Endodermal cell (in vitro differentiated cells): ENCODE data around the gene KLRC1. TPM values are rescaled to one million over a fixed set of nuclear protein-coding genes. Genes with fewer than 3 reads are reported as not detected.

ENCODE experiments used
- DNase-seq: peaks from one replicate; pipeline ENCODE4 v3.0.0-alpha.2; 2017
- H3K27ac ChIP-seq: 2 replicates; pipeline ENCODE4 v1.5.1; 2013; ENCODE audit warnings: mild to moderate bottlenecking, low read depth, low read length, moderate library complexity
- H3K27me3 ChIP-seq: 2 replicates; pipeline ENCODE4 v1.6.1; 2013; ENCODE audit warnings: mild to moderate bottlenecking, low read length, moderate library complexity; ENCODE audit not compliant: insufficient read depth, control insufficient read depth, poor library complexity, severe bottlenecking
- H3K36me3 ChIP-seq: 2 replicates; pipeline ENCODE4 v1.7.0; 2013; ENCODE audit warnings: mild to moderate bottlenecking, low read length, moderate library complexity; ENCODE audit not compliant: control insufficient read depth, insufficient read depth
- H3K4me1 ChIP-seq: one replicate; pipeline ENCODE4 v1.7.0; 2013; ENCODE audit warnings: low read length; ENCODE audit not compliant: control insufficient read depth, insufficient read depth
- H3K4me3 ChIP-seq: 2 replicates; pipeline ENCODE4 v1.5.1; 2013; ENCODE audit warnings: mild to moderate bottlenecking, low read length, moderate library complexity
- H3K9ac ChIP-seq: 2 replicates; pipeline ENCODE4 v1.6.1; 2013; ENCODE audit warnings: mild to moderate bottlenecking, low read length, moderate library complexity; ENCODE audit not compliant: poor library complexity, severe bottlenecking; ENCODE audit errors: extremely low read depth
- H3K9me3 ChIP-seq: 2 replicates; pipeline ENCODE4 v1.6.1; 2013; ENCODE audit warnings: mild to moderate bottlenecking, low read length, moderate library complexity; ENCODE audit not compliant: control insufficient read depth
- H3K27ac Mint-ChIP-seq: 2 replicates; pipeline ENCODE4 v1.8.0; 2020; ENCODE audit warnings: mixed read lengths
- H3K27me3 Mint-ChIP-seq: 2 replicates; pipeline ENCODE4 v1.8.0; 2021; ENCODE audit warnings: mild to moderate bottlenecking, mixed read lengths; ENCODE audit not compliant: insufficient read depth
- H3K36me3 Mint-ChIP-seq: 2 replicates; pipeline ENCODE4 v1.8.0; 2020; ENCODE audit warnings: low read depth, mixed read lengths
- H3K4me1 Mint-ChIP-seq: 2 replicates; pipeline ENCODE4 v1.8.0; 2020; ENCODE audit warnings: mixed read lengths
- H3K4me3 Mint-ChIP-seq: 2 replicates; pipeline ENCODE4 v1.8.0; 2020; ENCODE audit warnings: mild to moderate bottlenecking, moderate library complexity, mixed read lengths
- H3K9me3 Mint-ChIP-seq: 2 replicates; pipeline ENCODE4 v1.8.0; 2020; ENCODE audit warnings: mild to moderate bottlenecking, mixed read lengths
- CTCF ChIP-seq: fragments of 200-600 bp; sonication (generic); conservative IDR thresholded peaks from 2 replicates; pipeline ENCODE4 v1.5.0; 2021; ENCODE audit warnings: antibody characterized with exemption, mild to moderate bottlenecking
- WGBS, 2 experiments: methylation state at CpG; one replicate each; pipeline versions ENCODE4 v1.1.5 to v1.1.7; 2013; ENCODE audit warnings: missing lambda C conversion rate in 2 of 2, mixed read lengths in 1 of 2; ENCODE audit not compliant: insufficient coverage in 1 of 2, insufficient read length in 1 of 2; 5-methylcytosine and 5-hydroxymethylcytosine counted together
- total RNA-seq, 2 donors: library from RNA; stranded (reverse); fragmentation: NEBNext Ultra II Directional in 1 of 2; extraction: Animal tissue kit (Norgen Biotek cat#: 25700) in 1 of 2; gene quantifications; 2 replicates in 1 of 2; 3 replicates in 1 of 2; pipeline ENCODE4 v1.2.1, GENCODE V29; 2021

KLRC1 gene
- total RNA-seq, 2 donors from 2014 or later: not detected

- H3K9ac ChIP-seq: no peak overlapping the region
- no peak overlapping the region for H3K4me3 ChIP-seq
- Mint-ChIP-seq H3K4me1 (peaks cover 9% of the 10 kb centered on the region), H3K36me3 (no peaks in the 10 kb centered on the region), H3K4me3 (no peak overlapping the region), H3K27me3 (no peaks in the 10 kb centered on the region), H3K27ac (no peak overlapping the region), H3K9me3 (peaks cover 6% of the 10 kb centered on the region)
- no peaks in the 10 kb centered on the region for H3K4me1 ChIP-seq
- DNase-seq: no peak
- WGBS, 2 experiments: 76 to 93% methylated on average over 2 to 4 of the region's 5 CpGs
- peaks cover 6% of the 10 kb centered on the region for H3K9me3 ChIP-seq
- no peaks in the 10 kb centered on the region for H3K36me3 ChIP-seq
- H3K27me3 ChIP-seq: no peaks in the 10 kb centered on the region
- H3K27ac ChIP-seq: no peak overlapping the region
- no peak for TF ChIP-seq CTCF
These were observed 47.9 kb downstream of the KLRC1 start for GRCh38 chr12:10405294-10405693.

GRCh38 chr12:10404798-10405197, 48.4 kb downstream of the KLRC1 start:
- H3K27me3 ChIP-seq: no peaks in the 10 kb centered on the region
- H3K4me1 Mint-ChIP-seq: peaks cover 9% of the 10 kb centered on the region
- H3K4me1 ChIP-seq: no peaks in the 10 kb centered on the region
- no peaks in the 10 kb centered on the region for H3K36me3 Mint-ChIP-seq
- peaks cover 6% of the 10 kb centered on the region for H3K9me3 ChIP-seq
- no peak overlapping the region for H3K27ac ChIP-seq
- H3K27me3 Mint-ChIP-seq: no peaks in the 10 kb centered on the region
- peaks cover 6% of the 10 kb centered on the region for H3K9me3 Mint-ChIP-seq
- H3K27ac Mint-ChIP-seq: no peak overlapping the region
- no peak for TF ChIP-seq CTCF
- no peaks in the 10 kb centered on the region for H3K36me3 ChIP-seq
- no peak overlapping the region for H3K4me3 ChIP-seq
- no peak for DNase-seq
- no peak overlapping the region for H3K9ac ChIP-seq
- no peak overlapping the region for H3K4me3 Mint-ChIP-seq

- H3K27ac ChIP-seq: no peak overlapping the region
- H3K36me3 ChIP-seq: no peaks in the 10 kb centered on the region
- Mint-ChIP-seq H3K27ac (no peak overlapping the region), H3K36me3 (no peaks in the 10 kb centered on the region), H3K4me3 (no peak overlapping the region), H3K27me3 (no peaks in the 10 kb centered on the region), H3K9me3 (peaks cover 6% of the 10 kb centered on the region), H3K4me1 (peaks cover 5% of the 10 kb centered on the region)
- TF ChIP-seq CTCF: no peak
- no peaks in the 10 kb centered on the region for H3K27me3 ChIP-seq
- no peak for DNase-seq
- H3K4me1 ChIP-seq: no peaks in the 10 kb centered on the region
- H3K4me3 ChIP-seq: no peak overlapping the region
- H3K9me3 ChIP-seq: peaks cover 6% of the 10 kb centered on the region
- no peak overlapping the region for H3K9ac ChIP-seq
These were observed 52.3 kb downstream of the KLRC1 start for GRCh38 chr12:10400829-10401228.
